Kidney capillary endothelial cell (primary cell): ENCODE data around the gene GOLGA6L26.
"Not testable (repeated sequence)": the region's sequence is repeated elsewhere in the genome, so short reads cannot be mapped to it uniquely, and the experiment has no call there.

Source experiments
- DNase-seq: peaks from one replicate; pipeline ENCODE4 v3.0.0-alpha.2; 2018; ENCODE audit warnings: low spot score

GOLGA6L26 gene, protein sequence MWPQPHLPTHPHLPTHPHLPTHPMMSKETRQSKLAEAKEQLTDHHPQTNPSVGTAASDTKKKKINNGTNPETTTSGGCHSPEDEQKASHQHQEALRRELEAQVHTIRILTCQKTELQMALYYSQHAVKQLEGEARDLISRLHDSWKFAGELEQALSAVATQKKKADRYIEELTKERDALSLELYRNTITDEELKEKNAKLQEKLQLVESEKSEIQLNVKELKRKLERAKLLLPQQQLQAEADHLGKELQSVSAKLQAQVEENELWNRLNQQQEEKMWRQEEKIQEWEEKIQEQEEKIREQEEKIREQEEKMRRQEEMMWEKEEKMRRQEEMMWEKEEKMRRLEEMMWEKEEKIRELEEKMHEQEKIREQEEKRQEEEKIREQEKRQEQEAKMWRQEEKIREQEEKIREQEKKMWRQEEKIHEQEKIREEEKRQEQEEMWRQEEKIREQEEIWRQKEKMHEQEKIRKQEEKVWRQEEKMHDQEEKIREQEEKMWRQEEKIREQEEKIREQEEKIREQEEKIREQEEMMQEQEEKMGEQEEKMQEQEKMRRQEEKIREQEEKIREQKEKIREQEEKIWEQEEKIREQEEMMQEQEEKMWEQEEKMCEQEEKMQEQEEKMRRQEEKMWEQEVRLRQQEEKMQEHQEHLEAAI

DNA sequence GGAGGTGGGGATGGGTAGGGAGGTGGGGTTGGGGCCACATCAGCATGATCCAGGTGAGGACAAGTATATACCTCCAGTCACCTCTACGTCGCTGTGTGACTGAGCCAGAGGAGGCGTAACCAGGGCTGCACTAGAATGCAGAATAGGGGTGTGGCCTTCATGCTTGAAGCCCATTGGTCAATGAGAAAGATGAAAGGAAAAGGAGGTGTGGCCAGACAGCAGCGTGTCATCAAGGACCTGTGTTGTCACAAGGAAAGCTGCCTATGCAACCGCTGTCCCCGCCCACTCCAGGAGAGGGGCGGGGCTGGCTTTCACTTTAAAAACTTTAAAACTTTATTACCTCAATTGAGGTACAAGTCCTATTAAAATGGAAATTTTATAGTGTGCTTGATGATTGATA is at the start of gene GOLGA6L26:
Gene GOLGA6L26, minus strand, starts transcription at position 101 of the 400 bp plus-strand sequence. Its CDS starts 61 bp downstream, at position 40.
- not testable (repeated sequence) for DNase-seq

DNA sequence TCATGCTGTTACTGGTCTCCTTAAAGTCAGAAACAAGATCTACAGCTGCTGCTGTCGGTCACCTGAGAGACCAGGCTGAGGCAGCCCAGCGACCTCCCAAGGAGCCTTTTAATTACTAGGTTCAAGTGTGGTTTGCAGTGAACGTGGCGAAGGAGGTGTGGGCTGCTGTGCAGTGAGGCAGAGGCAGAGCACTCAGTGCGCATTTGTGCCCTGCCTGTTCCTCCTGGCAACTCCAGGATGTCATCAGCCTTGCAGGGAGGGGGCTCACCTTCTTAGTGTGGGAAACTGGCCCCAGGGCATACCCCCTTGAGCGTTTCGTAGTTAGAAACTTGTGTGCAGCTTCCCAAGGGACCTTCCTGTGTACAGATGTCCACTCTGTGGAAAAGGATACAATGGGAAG is 47.2 kb upstream of the GOLGA6L26 start:
- not testable (repeated sequence) for DNase-seq

DNA sequence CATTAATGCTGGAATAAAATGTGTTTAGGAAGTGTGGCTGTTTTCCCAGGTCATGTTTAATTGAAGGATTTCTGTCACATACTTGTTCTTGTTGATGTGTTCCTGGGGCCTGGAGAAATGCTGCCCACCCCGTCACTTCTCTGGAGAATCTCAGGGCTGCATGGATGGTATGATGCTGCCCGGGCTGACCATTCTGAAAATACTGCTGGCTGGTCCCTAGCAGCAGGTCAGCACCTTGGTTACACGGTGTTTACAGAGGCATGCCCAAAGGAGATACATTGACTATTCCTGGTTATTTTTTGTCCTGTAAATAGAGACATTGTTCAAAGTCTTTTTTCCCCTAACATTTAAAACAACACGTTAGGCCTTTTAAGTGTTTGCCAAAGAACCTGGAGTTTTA is 46.7 kb upstream of the GOLGA6L26 start:
- DNase-seq, result not testable (repeated sequence)

DNA sequence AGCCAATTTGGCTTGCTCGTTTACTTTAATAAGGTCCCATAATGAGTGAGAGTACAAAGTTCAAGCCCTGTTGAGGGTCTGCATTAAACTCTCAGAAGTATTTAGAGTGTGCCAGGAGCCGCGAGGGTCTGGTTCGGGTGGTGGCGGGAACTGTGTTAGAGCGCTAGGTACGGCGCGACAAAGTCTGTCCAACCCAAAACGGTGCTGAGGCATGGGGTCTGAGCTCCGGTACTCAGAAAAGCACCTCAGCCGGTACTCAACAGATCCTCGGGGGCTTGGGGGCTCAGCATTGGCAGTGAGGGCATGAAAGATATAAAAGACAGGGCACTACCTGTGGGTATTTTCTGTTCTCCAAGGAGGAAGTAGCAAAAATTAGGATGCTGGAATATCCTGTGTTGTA is 45.0 kb upstream of the GOLGA6L26 start:
- not testable (repeated sequence) for DNase-seq

DNA sequence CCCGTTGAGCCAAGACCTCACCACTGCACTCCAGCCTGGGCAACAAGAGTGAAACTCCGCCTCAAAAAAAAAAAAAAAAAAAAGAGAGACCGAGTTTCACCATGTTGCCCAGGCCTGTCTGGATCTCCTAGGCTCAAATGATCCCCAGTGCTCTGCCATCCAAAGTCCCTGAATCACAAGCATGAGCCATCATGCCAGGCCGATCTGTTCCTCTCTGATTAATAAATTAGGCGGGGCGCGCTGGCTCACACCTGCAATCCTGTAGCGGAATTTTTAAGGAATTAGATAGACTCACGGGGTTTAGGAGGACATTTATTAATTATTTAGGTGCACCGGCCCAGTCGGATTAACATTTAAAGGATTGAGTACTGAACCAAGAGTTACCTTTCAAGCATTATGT is 40.2 kb upstream of the GOLGA6L26 start:
- not testable (repeated sequence) for DNase-seq

DNA sequence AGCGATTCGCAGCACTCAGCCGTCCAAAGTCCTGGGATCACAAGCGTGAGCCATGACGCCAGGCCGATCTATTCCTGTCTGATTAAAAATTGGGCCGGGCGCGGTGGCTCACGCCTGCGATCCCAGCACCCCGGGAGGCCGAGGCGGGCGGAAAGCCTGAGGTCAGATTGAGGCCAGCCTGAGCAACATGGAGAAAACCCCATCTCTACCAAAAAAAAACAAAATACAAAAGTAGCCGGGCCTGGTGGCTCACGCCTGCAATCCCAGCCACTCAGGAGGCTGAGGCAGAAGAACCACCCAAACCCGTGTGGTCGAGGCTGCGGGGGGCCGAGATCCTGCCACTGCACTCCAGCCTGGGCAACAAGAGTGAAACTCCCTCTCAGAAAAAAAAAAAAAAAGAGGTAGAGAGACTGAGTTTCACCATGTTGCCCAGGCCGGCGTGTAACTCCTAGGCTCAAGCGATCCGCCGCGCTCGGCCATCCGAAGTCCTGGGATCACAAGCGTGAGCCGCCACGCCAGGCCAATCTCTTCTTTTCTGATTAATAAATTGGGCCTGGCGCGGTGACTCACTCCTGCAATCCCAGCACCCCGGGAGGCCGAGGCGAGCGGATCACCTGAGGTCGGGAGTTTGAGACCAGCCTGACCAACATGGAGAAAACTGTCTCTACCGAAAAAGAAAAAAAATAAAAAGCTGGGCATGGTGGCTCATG is 39.0 kb upstream of the GOLGA6L26 start:
- not testable (repeated sequence) for DNase-seq

DNA sequence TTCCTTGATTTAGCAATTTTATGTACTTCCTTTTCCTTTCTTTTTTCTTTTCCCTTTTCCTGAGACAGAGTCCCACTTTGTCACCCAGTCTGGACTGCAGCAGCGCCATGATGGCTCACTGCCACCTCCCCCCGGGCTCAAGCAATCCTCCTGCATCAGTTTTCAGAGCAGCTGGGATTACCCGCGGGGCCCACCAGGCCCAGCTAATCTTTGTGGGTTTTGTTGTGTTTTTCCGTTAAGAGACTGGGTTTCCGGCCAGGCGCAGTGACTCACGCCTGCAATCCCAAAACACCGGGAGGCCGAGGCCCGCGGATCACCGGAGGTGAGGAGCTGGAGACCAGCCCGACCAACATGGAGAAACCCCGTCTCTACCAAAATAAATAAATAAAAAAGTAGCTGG is 38.3 kb upstream of the GOLGA6L26 start:
- DNase-seq, result peak; percentile 2

DNA sequence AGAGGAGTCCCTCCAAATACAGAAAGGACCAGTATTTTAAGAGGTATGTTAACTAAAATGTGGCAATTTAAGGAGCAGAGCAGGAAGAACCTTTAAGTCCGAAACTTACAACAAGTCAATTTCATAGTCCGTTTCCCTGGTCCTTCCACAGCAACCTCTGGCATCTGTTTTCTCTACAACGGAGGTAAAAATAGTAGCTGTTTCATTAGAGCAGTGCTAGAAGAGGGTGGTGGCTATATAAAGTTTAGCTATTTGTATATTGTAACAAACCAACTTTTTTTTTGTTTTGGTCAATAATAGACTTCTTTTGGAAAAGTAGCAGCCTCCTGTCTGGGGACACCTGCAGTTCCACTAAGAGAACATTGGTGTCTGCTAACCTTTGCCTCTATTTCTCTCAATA is 37.9 kb upstream of the GOLGA6L26 start:
- not testable (repeated sequence) for DNase-seq

DNA sequence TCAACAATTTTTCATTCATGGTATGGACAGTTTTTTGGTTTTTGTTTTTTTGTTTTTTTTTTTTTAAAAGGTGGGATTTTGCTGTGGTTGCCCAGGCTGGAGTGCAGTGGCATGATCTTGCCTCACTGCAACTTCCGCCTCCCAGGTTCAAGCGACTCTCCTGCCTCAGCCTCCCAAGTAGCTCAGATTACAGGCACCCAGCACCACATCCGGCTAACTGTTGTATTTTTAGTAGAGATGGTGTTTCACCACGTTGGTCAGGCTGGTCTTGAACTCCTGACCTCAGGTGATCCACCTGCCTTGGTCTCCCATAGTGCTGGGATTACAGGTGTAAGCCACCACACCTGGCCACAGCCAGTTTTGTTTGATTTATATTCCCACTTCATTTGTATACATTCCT is 37.1 kb upstream of the GOLGA6L26 start:
- not testable (repeated sequence) for DNase-seq

DNA sequence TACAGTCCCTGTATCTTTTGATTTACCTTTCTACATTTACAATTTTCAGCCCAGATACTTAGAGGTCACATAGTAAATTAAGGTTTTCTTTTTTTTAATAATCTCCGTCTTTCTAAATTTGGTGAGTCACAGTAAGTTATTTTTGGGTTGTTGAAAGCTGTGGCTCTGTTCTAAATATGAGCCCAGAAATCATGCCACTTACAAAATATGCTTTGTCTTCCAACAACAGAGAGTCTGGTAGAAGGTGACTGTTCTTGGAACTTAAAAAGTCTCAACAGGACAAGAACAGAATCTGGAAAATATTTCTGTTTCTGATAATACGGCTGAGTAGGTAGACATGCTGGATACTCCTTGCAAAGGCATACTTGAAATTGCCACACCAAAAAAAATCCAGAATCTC is 36.6 kb upstream of the GOLGA6L26 start:
- no peak for DNase-seq

DNA sequence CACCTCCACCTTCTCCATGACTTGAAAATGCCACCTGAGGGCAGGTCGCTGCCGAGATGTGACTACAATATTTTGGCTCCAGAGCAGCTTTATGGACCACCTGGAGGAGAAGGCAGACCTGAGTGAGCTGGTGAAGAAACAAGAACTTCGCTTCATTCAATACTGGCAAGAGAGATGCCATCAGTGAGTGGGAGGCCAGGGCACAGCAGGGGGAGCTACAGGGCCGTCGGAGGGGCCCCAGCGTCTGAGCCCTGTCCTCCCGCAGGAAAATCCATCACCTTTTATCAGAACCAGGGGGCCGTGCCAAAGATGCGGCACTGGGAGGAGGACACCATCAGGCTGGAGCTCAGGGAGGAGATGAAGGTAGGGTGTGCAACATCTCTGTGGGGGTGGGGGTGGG is 30.3 kb upstream of the GOLGA6L26 start:
- not testable (repeated sequence) for DNase-seq

DNA sequence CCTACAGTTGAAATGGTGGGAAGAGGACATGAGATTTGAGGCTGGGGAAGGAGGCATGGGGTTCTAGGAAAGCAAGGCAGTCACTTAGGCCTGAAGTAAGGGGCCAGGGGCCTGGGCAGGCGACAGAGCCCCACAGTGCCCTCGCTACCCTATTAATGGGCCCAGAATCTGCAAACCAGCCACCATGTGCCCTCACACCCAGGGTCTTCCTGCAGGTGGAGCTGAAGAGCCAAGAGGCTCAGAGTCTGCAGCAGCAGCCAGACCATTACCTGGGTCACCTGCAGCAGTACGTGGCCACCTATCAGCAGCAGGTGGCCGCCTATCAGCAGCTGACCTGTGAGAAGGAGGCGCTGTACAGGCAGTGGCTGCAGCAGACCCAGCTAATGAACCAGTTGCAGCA is 28.6 kb upstream of the GOLGA6L26 start:
- DNase-seq, result not testable (repeated sequence)

DNA sequence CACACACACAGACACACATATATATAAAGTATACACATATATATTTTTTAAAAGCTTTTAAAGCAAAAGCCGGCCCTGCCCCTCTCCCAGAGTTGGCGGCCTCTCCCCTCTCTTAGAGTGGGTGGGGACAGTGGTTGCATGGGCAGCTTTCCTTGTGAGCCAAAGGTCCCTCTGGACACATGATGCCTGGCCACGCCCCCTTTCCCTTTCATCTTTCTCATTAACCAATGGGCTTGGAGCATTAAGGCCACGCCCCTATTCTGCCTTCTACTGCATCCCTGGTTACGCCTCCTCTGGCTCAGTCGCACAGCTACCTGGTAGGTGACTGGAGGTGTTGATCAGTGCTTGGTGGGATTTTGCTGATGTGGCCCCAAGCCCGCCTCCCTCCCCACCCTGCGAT is 20.5 kb upstream of the GOLGA6L26 start, which contains the start of gene GOLGA8S:
Gene GOLGA8S, plus strand, starts transcription at position 301 of the 400 bp plus-strand sequence. Its CDS starts 62 bp downstream, at position 363.
- not testable (repeated sequence) for DNase-seq

DNA sequence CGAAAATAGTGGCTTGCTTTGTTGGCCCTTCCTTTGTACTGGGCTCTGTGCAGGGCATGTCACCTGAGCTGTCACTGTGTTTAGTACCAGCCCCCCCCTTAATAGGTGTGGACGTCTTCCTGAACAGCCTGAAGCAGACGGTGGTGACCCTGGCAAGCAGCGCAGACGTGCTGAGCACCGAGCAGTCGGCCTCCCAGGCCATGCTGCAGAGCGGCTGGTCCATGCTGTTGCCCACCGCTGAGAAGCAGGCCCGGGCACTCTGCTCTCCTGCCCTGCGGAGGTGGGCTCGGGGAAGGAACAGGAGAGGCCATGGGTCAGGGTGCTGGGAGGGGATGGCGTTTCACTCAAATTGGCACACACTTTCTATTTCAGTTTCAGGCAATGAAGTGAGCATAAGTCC is 22.8 kb downstream of the GOLGA6L26 start:
- not testable (repeated sequence) for DNase-seq

DNA sequence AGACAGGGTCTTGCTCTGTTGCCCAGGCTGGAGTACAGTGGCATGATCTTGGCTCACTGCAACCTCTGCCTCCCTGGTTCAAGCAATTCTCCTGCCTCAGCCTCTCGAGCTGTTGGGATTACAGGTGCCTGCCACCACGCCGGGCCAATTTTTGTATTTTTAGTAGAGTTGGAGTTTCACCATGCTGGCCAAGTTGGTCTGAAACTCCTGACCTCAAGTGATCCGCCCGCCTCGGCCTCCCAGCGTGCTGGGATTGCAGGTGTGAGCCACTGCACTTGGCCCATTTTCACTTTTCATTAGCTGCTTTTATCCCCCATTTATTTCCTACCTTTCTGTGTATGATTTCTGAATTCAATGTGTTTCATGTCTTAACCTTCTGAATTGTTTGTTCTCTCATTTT is 28.1 kb downstream of the GOLGA6L26 start:
- not testable (repeated sequence) for DNase-seq

DNA sequence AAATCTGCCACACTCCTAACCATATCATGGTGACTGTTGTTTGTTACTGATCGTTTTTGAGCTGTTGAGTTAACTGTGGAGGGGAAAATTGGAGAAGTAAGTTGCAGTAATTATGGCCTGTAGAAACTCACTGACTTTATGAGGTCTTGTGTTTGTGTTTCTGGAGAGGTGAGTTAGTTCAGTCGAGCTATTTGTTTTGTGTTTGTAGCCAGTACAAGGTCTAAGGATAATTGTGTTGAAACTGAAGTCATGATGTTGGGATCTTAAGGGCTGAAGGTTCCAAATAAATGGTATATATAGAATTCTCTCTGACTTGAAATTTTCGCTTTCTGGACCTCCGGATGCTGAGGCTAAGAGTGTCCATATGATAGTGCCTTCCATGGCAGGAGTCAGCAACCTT is 29.2 kb downstream of the GOLGA6L26 start:
- not testable (repeated sequence) for DNase-seq

DNA sequence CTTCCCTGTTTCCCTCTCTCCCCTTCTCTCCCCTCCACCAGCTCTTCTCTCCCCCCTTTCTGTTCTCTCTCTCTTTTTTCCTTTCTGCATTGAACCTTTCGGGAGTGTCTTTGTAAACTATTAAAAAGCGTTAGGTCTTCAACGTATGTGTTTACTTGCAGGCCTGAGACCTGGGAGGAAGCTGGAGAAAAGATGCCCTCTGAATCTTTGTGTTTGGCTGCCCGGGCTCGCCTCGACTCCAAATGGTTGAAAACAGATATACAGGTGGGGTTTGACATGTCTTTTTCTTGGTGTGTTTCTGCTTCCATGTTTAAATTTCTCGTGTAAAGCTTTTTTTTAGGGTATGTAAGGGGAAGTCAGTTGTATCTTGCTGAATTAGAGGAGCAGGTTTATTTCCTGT is 29.7 kb downstream of the GOLGA6L26 start:
- DNase-seq, result not testable (repeated sequence)

DNA sequence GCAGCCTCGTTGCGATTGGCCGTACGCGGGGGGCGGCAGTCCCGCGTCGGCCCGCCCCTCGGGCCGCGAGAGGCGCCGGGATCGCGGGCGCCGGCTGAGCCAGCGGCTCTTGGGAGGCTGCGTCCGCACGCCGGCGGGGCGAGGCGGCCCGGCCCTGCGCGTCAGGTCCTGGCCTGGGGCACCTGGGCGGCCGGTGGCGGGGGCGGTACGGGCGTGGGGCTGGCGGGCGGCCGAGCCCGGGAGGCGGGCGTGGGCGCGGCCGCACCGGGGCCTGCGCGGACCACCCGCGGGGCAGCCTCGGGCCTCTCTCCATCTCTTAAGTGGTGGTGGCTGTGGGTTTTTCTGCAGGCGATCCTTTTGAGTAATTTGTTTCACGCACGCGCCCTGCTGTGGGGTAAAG is 30.3 kb downstream of the GOLGA6L26 start:
- DNase-seq, result not testable (repeated sequence)

DNA sequence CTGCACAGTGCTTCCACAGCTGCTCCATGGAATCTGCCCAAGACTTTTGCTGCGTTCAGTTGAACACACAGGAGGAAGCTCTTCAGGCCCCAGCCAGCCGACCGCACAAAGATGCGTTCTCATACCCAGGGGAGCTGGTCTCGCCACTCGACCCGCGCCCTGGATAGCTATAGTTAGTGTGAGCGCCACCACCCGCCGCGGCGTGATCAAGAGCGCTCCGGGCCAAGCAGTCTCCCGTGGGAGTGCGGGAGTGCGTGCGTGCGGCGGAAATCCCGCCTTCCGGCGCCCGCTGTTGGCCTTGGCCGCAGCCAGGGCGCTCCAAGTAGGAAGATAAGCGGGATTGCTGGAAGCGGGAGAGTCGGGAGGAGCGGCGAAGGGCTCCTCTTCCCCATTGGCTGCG is 30.8 kb downstream of the GOLGA6L26 start:
- not testable (repeated sequence) for DNase-seq
